ENCODE data around the gene PRPH. TPM values are rescaled to one million over a fixed set of nuclear protein-coding genes. Genes with fewer than 3 reads are reported as not detected.

The PRPH gene
- total and polyA plus RNA-seq, 2 of the 4 experiments (the other 2 are of a cell fraction): not detected

GRCh38 chr12:49288922-49289555 lies 5.9 kb upstream of the PRPH start:
- ChIA-PET POLR2A (ENCODE audit: unreplicated experiment) (no interaction called here), CTCF (interaction anchor here (0.5 to 2.3 kb wide), 14 partner anchors 8 to 359 kb away, joined by 3 to 8 read pairs (median 4); partner anchors contain the start of gene DNAJC22)
- no peak overlapping the region for H4K91ac ChIP-seq (ENCODE audit: insufficient read depth, low read depth, low read length)
- H3K56ac ChIP-seq (ENCODE audit: extremely low read depth, insufficient read depth, low read length): no peak overlapping the region
- no peak overlapping the region for H2BK20ac ChIP-seq (ENCODE audit: low read depth, low read length)
- intact Hi-C loops (cut with micrococcal nuclease): loop anchor here (1.0 to 2.0 kb wide), 4 partner anchors 48 to 292 kb away; partner anchors contain the start of gene C1QL4
- no peak overlapping the region for H3K27ac ChIP-seq (ENCODE audit: insufficient read depth, low read length)
- H3K9ac ChIP-seq (ENCODE audit: low read depth, low read length): no peak overlapping the region
- H3K27me3 ChIP-seq (ENCODE audit: control insufficient read depth, insufficient read depth, low read length): peaks cover 24% of the 10 kb centered on the region
- H3K4me3 ChIP-seq (ENCODE audit: insufficient read depth, low read depth, low read length): no peak overlapping the region
- peaks cover 3% of the 10 kb centered on the region for H3K9me3 ChIP-seq (ENCODE audit: control insufficient read depth, insufficient read depth, low read length)
- no TSS peak for BruUV-seq (replicated peaks)
- H4K8ac ChIP-seq (ENCODE audit: low read depth in 2 of 2, low read length in 2 of 2): no peak overlapping the region
- peak overlapping the region; percentile 22 for H2AK9ac ChIP-seq (replicated peaks; ENCODE audit: low read depth, low read length, poor library complexity)
- no peaks in the 10 kb centered on the region for H3K9me1 ChIP-seq (ENCODE audit: insufficient read depth, low read length)
- TF ChIP-seq NFE2L2 (IDR thresholded peaks at IDR 0.05; ENCODE audit: low read depth, low read length) (no peak), MAZ (IDR thresholded peaks at IDR 0.05; ENCODE audit: borderline replicate concordance, low read depth, low read length) (no peak), BHLHE40 (IDR thresholded peaks at IDR 0.05; ENCODE audit: low read depth, low read length) (no peak), FOS (IDR thresholded peaks at IDR 0.05; ENCODE audit: low read depth, low read length) (no peak), MAFK (IDR thresholded peaks at IDR 0.05; ENCODE audit: low read depth, low read length) (no peak), CHD1 (IDR thresholded peaks at IDR 0.05; ENCODE audit: low read depth, low read length) (no peak), CEBPB (IDR thresholded peaks at IDR 0.05; ENCODE audit: low read depth, low read length) (no peak), MXI1 (IDR thresholded peaks at IDR 0.05; ENCODE audit: borderline replicate concordance, low read depth, low read length) (no peak), POLR2A (IDR thresholded peaks at IDR 0.05; ENCODE audit: low read depth, low read length) (no peak), SMC3 (IDR thresholded peaks at IDR 0.05; ENCODE audit: low read depth, low read length) (no peak), RAD21 (IDR thresholded peaks at IDR 0.05; ENCODE audit: low read length) (no peak), RFX5 (IDR thresholded peaks at IDR 0.05; ENCODE audit: low read depth, low read length) (no peak), RCOR1 (IDR thresholded peaks at IDR 0.05; ENCODE audit: insufficient replicate concordance, low read length) (no peak)
- TF ChIP-seq, protein P1, sequence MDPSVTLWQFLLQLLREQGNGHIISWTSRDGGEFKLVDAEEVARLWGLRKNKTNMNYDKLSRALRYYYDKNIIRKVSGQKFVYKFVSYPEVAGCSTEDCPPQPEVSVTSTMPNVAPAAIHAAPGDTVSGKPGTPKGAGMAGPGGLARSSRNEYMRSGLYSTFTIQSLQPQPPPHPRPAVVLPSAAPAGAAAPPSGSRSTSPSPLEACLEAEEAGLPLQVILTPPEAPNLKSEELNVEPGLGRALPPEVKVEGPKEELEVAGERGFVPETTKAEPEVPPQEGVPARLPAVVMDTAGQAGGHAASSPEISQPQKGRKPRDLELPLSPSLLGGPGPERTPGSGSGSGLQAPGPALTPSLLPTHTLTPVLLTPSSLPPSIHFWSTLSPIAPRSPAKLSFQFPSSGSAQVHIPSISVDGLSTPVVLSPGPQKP (IDR thresholded peaks at IDR 0.05; ENCODE audit: borderline replicate concordance, low read depth, low read length): no peak
- TF ChIP-seq, protein P2, sequence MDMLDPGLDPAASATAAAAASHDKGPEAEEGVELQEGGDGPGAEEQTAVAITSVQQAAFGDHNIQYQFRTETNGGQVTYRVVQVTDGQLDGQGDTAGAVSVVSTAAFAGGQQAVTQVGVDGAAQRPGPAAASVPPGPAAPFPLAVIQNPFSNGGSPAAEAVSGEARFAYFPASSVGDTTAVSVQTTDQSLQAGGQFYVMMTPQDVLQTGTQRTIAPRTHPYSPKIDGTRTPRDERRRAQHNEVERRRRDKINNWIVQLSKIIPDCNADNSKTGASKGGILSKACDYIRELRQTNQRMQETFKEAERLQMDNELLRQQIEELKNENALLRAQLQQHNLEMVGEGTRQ (IDR thresholded peaks at IDR 0.05; ENCODE audit: low read depth, low read length): no peak
- TF ChIP-seq, protein P3, sequence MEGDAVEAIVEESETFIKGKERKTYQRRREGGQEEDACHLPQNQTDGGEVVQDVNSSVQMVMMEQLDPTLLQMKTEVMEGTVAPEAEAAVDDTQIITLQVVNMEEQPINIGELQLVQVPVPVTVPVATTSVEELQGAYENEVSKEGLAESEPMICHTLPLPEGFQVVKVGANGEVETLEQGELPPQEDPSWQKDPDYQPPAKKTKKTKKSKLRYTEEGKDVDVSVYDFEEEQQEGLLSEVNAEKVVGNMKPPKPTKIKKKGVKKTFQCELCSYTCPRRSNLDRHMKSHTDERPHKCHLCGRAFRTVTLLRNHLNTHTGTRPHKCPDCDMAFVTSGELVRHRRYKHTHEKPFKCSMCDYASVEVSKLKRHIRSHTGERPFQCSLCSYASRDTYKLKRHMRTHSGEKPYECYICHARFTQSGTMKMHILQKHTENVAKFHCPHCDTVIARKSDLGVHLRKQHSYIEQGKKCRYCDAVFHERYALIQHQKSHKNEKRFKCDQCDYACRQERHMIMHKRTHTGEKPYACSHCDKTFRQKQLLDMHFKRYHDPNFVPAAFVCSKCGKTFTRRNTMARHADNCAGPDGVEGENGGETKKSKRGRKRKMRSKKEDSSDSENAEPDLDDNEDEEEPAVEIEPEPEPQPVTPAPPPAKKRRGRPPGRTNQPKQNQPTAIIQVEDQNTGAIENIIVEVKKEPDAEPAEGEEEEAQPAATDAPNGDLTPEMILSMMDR (conservative IDR thresholded peaks at IDR 0.05; ENCODE audit: low read depth, low read length): no peak
- H3K36me3 ChIP-seq (ENCODE audit: control insufficient read depth, insufficient read depth, low read length): no peaks in the 10 kb centered on the region
- H3K18ac ChIP-seq (ENCODE audit: low read depth, low read length): no peak overlapping the region
- no peak overlapping the region for H3K4me2 ChIP-seq (ENCODE audit: low read depth, low read length)
- no peak for DNase-seq
- no peaks in the 10 kb centered on the region for H3K4me1 ChIP-seq (ENCODE audit: control insufficient read depth, insufficient read depth, low read length)
- 81% methylated on average over 5 of the region's 9 CpGs; no CpG with 5 or more reads in 1 of the 2 experiments for WGBS, 2 experiments (ENCODE audit: extremely low coverage in 2 of 2, insufficient read length in 1 of 2)
- H4K5ac ChIP-seq (ENCODE audit: low read depth, low read length): no peak overlapping the region
- peak overlapping the region; percentile 8 for H2AFZ ChIP-seq (replicated peaks; ENCODE audit: low read length, poor library complexity)
- dilution Hi-C loops (cut with HindIII; ENCODE audit: low sequenced_read_pairs, unreplicated experiment): no loop called here
- no peak overlapping the region for H2BK15ac ChIP-seq (ENCODE audit: low read depth, low read length)
- in situ Hi-C loops (cut with MboI; ENCODE audit: low sequenced_read_pairs): no loop called here
- H3K79me1 ChIP-seq (ENCODE audit: low read depth in 1 of 2, low read length in 2 of 2): no peaks in the 10 kb centered on the region
- no peak overlapping the region for H2BK120ac ChIP-seq (ENCODE audit: low read depth, low read length)
- no peak overlapping the region for H3K14ac ChIP-seq (replicated peaks; ENCODE audit: low read depth, low read length)
- no peak overlapping the region for H2AK5ac ChIP-seq (ENCODE audit: low read depth, low read length)
- H3K23ac ChIP-seq (ENCODE audit: low read depth, low read length): no peak overlapping the region
- H4K20me1 ChIP-seq (ENCODE audit: insufficient read depth, low read length): no peaks in the 10 kb centered on the region
- no peak overlapping the region for H3K4ac ChIP-seq (ENCODE audit: low read depth, low read length)
- H2BK5ac ChIP-seq (ENCODE audit: low read depth, low read length, poor library complexity, severe bottlenecking): no peak overlapping the region
- ATAC-seq (ENCODE audit: low read depth): no peak
